WTC11 (cell line): Measurements from ENCODE around the gene PRRC2B. TPM values are rescaled to one million over a fixed set of nuclear protein-coding genes. Genes with fewer than 3 reads are reported as not detected.

Experiments
- ATAC-seq: fragments of 200-7000 bp; cut with Tn5 transposase; 2 replicates; pipeline ENCODE4 v1.10.0; 2021; ENCODE audit warnings: mild to moderate bottlenecking, moderate library complexity
- CTCF ChIA-PET: fragments of 300-600 bp; sonication (Branson Sonifier 250); formaldehyde crosslinking; loops from one replicate; lab custom pipeline; 2021; ENCODE audit warnings: antibody characterized with exemption; lab: Charles Lee
- POLR2A ChIA-PET: fragments of 350-600 bp; sonication (Branson Sonifier 250); formaldehyde crosslinking; loops from one replicate; lab custom pipeline; 2021; ENCODE audit warnings: antibody characterized with exemption; lab: Charles Lee
- DNase-seq: peaks from one replicate; pipeline ENCODE4 v3.0.0; 2021; ENCODE audit warnings: low spot score
- H3K27ac Mint-ChIP-seq: 2 replicates; pipeline ENCODE4 v1.8.0; 2021; ENCODE audit warnings: mixed read lengths
- H3K27me3 Mint-ChIP-seq: 2 replicates; pipeline ENCODE4 v1.8.0; 2021; ENCODE audit warnings: low read depth, mild to moderate bottlenecking, moderate library complexity, mixed read lengths
- H3K36me3 Mint-ChIP-seq: 2 replicates; pipeline ENCODE4 v1.8.0; 2021; ENCODE audit warnings: mixed read lengths
- H3K4me1 Mint-ChIP-seq: 2 replicates; pipeline ENCODE4 v1.8.0; 2022; ENCODE audit warnings: mixed read lengths
- H3K4me3 Mint-ChIP-seq: 2 replicates; pipeline ENCODE4 v1.8.0; 2021; ENCODE audit warnings: mild to moderate bottlenecking, moderate library complexity, mixed read lengths
- H3K9me3 Mint-ChIP-seq: 2 replicates; pipeline ENCODE4 v1.8.0; 2021; ENCODE audit warnings: mixed read lengths
- HMGA2 ChIP-seq: fragments of 250-450 bp; sonication (Bioruptor Pico); IDR thresholded peaks from 2 replicates; pipeline ENCODE4 v1.4.0; 2021; ENCODE audit warnings: mild to moderate bottlenecking, moderate library complexity
- OVOL2 ChIP-seq: fragments of 250-450 bp; sonication (Bioruptor Pico); IDR thresholded peaks from 2 replicates; pipeline ENCODE4 v1.9.0; 2021; ENCODE audit warnings: mild to moderate bottlenecking, borderline replicate concordance
- RELA ChIP-seq: sonication (generic); formaldehyde crosslinking; IDR thresholded peaks from 2 replicates; pipeline ENCODE4 v1.8.1; 2022; ENCODE audit warnings: missing genetic modification reagents, mild to moderate bottlenecking, borderline replicate concordance
- SMAD3 ChIP-seq: sonication (generic); formaldehyde crosslinking; IDR thresholded peaks from 2 replicates; pipeline ENCODE4 v1.8.0; 2022; ENCODE audit warnings: missing genetic modification reagents, mild to moderate bottlenecking, borderline replicate concordance
- TEAD1 ChIP-seq: sonication (generic); formaldehyde crosslinking; IDR thresholded peaks from 2 replicates; pipeline ENCODE4 v1.8.0; 2022; ENCODE audit warnings: mild to moderate bottlenecking, missing genetic modification reagents
- TEAD4 ChIP-seq: sonication (generic); formaldehyde crosslinking; IDR thresholded peaks from 2 replicates; pipeline ENCODE4 v1.8.0; 2022; ENCODE audit warnings: mild to moderate bottlenecking, missing genetic modification reagents
- TP53 ChIP-seq: sonication (generic); formaldehyde crosslinking; IDR thresholded peaks from 2 replicates; pipeline ENCODE4 v1.8.1; 2023; ENCODE audit warnings: mild to moderate bottlenecking, missing genetic modification reagents
- total RNA-seq: library from RNA; stranded (reverse); gene quantifications from 3 replicates; pipeline ENCODE4 v1.2.3, GENCODE V29; 2021
- TF ChIP-seq, protein P1 (sequence below): sonication (generic); formaldehyde crosslinking; IDR thresholded peaks from 2 replicates; pipeline ENCODE4 v1.8.1; 2023; ENCODE audit warnings: mild to moderate bottlenecking, missing genetic modification reagents
- TF ChIP-seq, protein P2 (sequence below): sonication (generic); formaldehyde crosslinking; IDR thresholded peaks from 2 replicates; pipeline ENCODE4 v1.8.0; 2022; ENCODE audit warnings: mild to moderate bottlenecking, missing genetic modification reagents
- TF ChIP-seq, protein P3 (sequence below): sonication (generic); formaldehyde crosslinking; IDR thresholded peaks from 2 replicates; pipeline ENCODE4 v1.8.1; 2023; ENCODE audit warnings: mild to moderate bottlenecking, missing genetic modification reagents, moderate library complexity
- TF ChIP-seq, protein P4 (sequence below): sonication (generic); formaldehyde crosslinking; IDR thresholded peaks from 2 replicates; pipeline ENCODE4 v1.8.0; 2023; ENCODE audit warnings: missing genetic modification reagents, mild to moderate bottlenecking, borderline replicate concordance

PRRC2B gene
- total RNA-seq, 1 experiment from 2014 or later, result 272 TPM

DNA sequence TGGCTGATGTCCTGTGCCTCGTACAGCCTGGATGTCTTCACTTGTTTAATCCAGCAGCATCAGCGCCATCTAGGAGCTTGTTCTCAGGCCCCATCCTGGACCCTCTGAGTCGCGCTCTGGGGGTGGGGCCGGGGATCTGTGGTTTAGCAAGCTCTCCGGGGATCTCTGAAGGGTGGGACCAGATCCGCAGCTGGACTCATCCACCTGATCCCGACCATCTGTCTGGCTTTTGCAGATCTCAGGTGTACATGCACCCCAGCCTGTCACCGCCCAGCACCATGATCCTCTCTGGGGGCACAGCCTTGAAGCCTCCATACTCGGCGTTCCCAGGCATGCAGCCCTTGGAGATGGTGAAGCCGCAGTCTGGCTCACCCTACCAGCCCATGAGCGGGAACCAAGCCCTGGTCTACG lies 93.7 kb downstream of the PRRC2B start:
- no peak for DNase-seq
- Mint-ChIP-seq H3K4me3 (no peak overlapping the region), H3K27ac (peak overlapping the region; percentile 25; the same call in 1 of the 2 replicates)
- TF ChIP-seq SMAD3 (CRISPR knock-in tag) (no peak), TP53 (CRISPR knock-in tag) (no peak), OVOL2 (CRISPR knock-in tag) (no peak), TEAD1 (CRISPR knock-in tag) (no peak), RELA (no peak)
- TF ChIP-seq, protein P1, sequence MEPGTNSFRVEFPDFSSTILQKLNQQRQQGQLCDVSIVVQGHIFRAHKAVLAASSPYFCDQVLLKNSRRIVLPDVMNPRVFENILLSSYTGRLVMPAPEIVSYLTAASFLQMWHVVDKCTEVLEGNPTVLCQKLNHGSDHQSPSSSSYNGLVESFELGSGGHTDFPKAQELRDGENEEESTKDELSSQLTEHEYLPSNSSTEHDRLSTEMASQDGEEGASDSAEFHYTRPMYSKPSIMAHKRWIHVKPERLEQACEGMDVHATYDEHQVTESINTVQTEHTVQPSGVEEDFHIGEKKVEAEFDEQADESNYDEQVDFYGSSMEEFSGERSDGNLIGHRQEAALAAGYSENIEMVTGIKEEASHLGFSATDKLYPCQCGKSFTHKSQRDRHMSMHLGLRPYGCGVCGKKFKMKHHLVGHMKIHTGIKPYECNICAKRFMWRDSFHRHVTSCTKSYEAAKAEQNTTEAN (CRISPR knock-in tag), result no peak
- TF ChIP-seq, all 79 proteins: peak for 0
- no peaks in the 10 kb centered on the region for H3K27me3 Mint-ChIP-seq
- H3K4me1 Mint-ChIP-seq, result no peaks in the 10 kb centered on the region
- POLR2A ChIA-PET, result interaction anchor here (0.6 kb wide), 1 partner anchor 729 kb away, joined by 3 read pairs; no protein-coding TSS in a partner anchor
- ATAC-seq, result peak; percentile 32
- H3K36me3 Mint-ChIP-seq, result peaks cover 100% of the 10 kb centered on the region
- CTCF ChIA-PET, result interaction anchor here (0.9 to 1.2 kb wide), 3 partner anchors 10 to 137 kb away, joined by 3 to 6 read pairs (median 5); no protein-coding TSS in a partner anchor
- H3K9me3 Mint-ChIP-seq, result no peaks in the 10 kb centered on the region

DNA sequence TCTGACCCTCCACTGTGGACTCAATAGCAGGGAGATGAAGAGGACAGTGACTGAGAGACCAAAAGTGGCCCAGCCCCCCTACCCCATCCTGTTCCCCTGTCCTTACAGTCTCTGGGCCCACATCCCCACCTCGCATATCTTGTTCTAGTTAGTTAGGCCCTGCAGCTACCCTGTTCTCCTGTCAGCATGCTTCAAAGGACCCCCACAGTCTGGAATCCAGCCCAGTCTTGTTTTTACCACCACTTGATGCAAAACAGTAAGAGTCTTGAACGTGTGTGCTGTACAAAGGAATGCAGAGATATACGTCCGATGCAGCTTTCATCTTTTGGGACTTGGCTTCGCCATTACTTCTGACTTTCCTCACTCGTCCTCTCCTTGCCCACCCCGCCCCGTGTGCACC lies 96.6 kb downstream of the PRRC2B start:
- Mint-ChIP-seq H3K27me3 (no peaks in the 10 kb centered on the region), H3K4me1 (no peaks in the 10 kb centered on the region), H3K4me3 (no peak overlapping the region), H3K27ac (no peak overlapping the region), H3K36me3 (peaks cover 98% of the 10 kb centered on the region), H3K9me3 (no peaks in the 10 kb centered on the region)
- POLR2A ChIA-PET, result no interaction called here
- no peak for ATAC-seq
- TF ChIP-seq, protein P2, sequence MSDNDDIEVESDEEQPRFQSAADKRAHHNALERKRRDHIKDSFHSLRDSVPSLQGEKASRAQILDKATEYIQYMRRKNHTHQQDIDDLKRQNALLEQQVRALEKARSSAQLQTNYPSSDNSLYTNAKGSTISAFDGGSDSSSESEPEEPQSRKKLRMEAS (CRISPR knock-in tag), result no peak
- CTCF ChIA-PET, result no interaction called here
- no peak for DNase-seq

DNA sequence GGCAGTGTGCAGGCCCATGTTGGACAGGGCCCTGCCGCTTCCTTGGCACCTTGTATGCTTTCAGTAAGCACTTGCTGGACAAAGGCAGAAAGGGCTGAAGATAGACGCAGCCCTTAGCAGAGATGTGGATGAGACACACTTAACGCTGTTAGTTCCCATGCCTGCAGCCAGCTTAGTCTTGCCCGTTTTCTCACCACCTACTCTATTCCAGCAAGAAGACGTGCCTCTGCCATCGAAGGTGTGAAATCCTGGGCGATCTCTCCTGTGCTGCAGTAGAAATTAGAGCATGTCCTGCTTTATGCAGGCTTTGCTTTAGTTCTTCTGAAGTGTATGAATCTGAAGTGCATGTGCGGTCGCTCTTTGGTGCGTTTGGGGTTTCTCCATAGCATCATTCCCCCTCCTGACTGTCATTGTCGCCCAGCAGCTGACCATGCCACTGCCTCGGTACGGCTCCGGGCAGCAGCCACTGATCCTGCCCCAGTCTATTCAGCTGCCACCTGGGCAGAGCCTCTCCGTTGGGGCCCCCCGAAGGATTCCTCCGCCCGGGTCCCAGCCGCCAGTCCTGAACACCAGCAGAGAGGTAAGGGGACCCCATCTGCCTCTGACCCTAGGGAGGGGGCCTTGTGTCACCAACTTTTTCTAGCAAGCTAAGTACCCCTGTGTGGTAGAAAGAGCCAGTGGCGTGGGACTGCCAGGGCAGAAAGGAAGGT lies 97.3 kb downstream of the PRRC2B start:
- Mint-ChIP-seq H3K9me3 (no peaks in the 10 kb centered on the region), H3K4me3 (no peak overlapping the region), H3K4me1 (no peaks in the 10 kb centered on the region), H3K27ac (no peak overlapping the region), H3K36me3 (peaks cover 98% of the 10 kb centered on the region), H3K27me3 (no peaks in the 10 kb centered on the region)
- TF ChIP-seq TEAD4 (CRISPR knock-in tag) (no peak), SMAD3 (CRISPR knock-in tag) (no peak), HMGA2 (CRISPR knock-in tag) (no peak), RELA (no peak), TEAD1 (CRISPR knock-in tag) (no peak)
- TF ChIP-seq, protein P3, sequence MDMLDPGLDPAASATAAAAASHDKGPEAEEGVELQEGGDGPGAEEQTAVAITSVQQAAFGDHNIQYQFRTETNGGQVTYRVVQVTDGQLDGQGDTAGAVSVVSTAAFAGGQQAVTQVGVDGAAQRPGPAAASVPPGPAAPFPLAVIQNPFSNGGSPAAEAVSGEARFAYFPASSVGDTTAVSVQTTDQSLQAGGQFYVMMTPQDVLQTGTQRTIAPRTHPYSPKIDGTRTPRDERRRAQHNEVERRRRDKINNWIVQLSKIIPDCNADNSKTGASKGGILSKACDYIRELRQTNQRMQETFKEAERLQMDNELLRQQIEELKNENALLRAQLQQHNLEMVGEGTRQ (CRISPR knock-in tag), result no peak
- TF ChIP-seq, protein P4, sequence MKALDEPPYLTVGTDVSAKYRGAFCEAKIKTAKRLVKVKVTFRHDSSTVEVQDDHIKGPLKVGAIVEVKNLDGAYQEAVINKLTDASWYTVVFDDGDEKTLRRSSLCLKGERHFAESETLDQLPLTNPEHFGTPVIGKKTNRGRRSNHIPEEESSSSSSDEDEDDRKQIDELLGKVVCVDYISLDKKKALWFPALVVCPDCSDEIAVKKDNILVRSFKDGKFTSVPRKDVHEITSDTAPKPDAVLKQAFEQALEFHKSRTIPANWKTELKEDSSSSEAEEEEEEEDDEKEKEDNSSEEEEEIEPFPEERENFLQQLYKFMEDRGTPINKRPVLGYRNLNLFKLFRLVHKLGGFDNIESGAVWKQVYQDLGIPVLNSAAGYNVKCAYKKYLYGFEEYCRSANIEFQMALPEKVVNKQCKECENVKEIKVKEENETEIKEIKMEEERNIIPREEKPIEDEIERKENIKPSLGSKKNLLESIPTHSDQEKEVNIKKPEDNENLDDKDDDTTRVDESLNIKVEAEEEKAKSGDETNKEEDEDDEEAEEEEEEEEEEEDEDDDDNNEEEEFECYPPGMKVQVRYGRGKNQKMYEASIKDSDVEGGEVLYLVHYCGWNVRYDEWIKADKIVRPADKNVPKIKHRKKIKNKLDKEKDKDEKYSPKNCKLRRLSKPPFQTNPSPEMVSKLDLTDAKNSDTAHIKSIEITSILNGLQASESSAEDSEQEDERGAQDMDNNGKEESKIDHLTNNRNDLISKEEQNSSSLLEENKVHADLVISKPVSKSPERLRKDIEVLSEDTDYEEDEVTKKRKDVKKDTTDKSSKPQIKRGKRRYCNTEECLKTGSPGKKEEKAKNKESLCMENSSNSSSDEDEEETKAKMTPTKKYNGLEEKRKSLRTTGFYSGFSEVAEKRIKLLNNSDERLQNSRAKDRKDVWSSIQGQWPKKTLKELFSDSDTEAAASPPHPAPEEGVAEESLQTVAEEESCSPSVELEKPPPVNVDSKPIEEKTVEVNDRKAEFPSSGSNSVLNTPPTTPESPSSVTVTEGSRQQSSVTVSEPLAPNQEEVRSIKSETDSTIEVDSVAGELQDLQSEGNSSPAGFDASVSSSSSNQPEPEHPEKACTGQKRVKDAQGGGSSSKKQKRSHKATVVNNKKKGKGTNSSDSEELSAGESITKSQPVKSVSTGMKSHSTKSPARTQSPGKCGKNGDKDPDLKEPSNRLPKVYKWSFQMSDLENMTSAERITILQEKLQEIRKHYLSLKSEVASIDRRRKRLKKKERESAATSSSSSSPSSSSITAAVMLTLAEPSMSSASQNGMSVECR (CRISPR knock-in tag), result no peak
- no peak for ATAC-seq
- ChIA-PET CTCF (no interaction called here), POLR2A (no interaction called here)
- DNase-seq, result no peak
